Ishikawa (cell line): ENCODE results near the gene MICAL3.

ENCODE experiments used
- EGR1 ChIP-seq: IDR thresholded peaks from 2 replicates; pipeline ENCODE4 v1.6.1; 2012
- EP300 ChIP-seq: IDR thresholded peaks from 2 replicates; pipeline ENCODE4 v1.6.1; 2012; ENCODE audit warnings: borderline replicate concordance
- FOXM1 ChIP-seq: IDR thresholded peaks from 2 replicates; pipeline ENCODE4 v1.6.1; 2012; ENCODE audit warnings: low read depth, borderline replicate concordance
- NFIC ChIP-seq: IDR thresholded peaks from 2 replicates; pipeline ENCODE4 v1.6.1; 2012
- RAD21 ChIP-seq: IDR thresholded peaks from 2 replicates; pipeline ENCODE4 v1.6.1; 2012; ENCODE audit warnings: low read depth
- TAF1 ChIP-seq: IDR thresholded peaks from 2 replicates; pipeline ENCODE4 v1.6.1; 2012; ENCODE audit warnings: low read depth, mild to moderate bottlenecking
- YY1 ChIP-seq: IDR thresholded peaks from 2 replicates; pipeline ENCODE4 v1.6.1; 2012; ENCODE audit warnings: low read depth
- ZBTB7A ChIP-seq: IDR thresholded peaks from 2 replicates; pipeline ENCODE4 v1.6.1; 2012; ENCODE audit warnings: low read depth
- TF ChIP-seq, protein P1 (sequence below): IDR thresholded peaks from 2 replicates; pipeline ENCODE4 v1.6.1; 2012
- TF ChIP-seq, protein P2 (sequence below): IDR thresholded peaks from 2 replicates; pipeline ENCODE4 v1.6.1; 2012

DNA sequence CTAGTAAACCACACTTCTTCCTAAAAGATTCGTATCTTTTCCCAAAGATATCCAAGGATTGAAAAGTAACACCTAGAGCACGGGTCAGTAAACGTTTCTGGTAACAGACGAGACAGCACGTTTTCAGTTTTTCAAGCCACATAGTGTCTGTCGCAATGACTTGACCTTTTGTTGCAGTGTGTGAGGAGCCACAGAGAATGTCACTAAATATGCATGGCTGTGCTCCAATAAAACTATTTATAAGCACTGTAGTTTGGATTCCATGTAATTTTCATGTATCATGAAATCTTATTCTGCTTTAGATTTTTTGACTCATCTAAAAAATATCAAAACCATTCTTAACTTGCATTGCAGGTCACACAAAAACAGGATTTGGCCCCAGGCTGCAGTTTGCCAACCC, 18.3 kb upstream of the MICAL3 start:
- no peak for TF ChIP-seq YY1
- TF ChIP-seq, protein P1, sequence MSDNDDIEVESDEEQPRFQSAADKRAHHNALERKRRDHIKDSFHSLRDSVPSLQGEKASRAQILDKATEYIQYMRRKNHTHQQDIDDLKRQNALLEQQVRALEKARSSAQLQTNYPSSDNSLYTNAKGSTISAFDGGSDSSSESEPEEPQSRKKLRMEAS, result no peak
- no peak for TF ChIP-seq RAD21
- TF ChIP-seq EGR1, result no peak
- TF ChIP-seq EP300, result no peak
- no peak for TF ChIP-seq NFIC
- TF ChIP-seq ZBTB7A, result no peak
- TF ChIP-seq FOXM1, result no peak
- TF ChIP-seq TAF1, result no peak
- TF ChIP-seq, protein P2, sequence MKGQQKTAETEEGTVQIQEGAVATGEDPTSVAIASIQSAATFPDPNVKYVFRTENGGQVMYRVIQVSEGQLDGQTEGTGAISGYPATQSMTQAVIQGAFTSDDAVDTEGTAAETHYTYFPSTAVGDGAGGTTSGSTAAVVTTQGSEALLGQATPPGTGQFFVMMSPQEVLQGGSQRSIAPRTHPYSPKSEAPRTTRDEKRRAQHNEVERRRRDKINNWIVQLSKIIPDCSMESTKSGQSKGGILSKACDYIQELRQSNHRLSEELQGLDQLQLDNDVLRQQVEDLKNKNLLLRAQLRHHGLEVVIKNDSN, result no peak
